HEK293 (cell line): ENCODE measurements around the gene SLC5A12.

Experiments used
- ZNF138 ChIP-seq: fragments of 450-650 bp; formaldehyde crosslinking; IDR thresholded peaks from 2 replicates; pipeline ENCODE4 v1.5.1; 2016; ENCODE audit warnings: missing biosample characterization, missing genetic modification characterization, borderline replicate concordance
- ZNF629 ChIP-seq: fragments of 450-650 bp; formaldehyde crosslinking; IDR thresholded peaks from 2 replicates; pipeline ENCODE4 v1.5.1; 2017; ENCODE audit warnings: missing biosample characterization, missing genetic modification characterization

DNA sequence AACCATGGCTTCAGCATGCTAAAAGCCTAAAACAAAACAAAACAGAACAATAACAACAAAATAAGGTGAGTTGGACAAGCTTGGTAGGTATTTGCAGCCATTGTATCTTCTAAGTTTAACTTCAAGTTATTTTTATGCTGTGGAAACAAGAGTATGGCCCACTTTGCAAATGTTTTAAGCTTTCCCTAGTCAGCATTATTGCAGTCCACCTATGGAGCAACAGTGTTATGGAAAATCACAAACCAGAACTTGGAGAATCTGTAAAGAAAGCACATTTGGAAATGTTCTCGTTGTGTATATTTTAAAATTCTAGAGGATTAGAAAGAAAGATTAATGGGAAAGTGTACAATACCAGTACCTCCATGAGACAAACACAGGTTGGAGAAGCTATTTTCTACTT, 7.4 kb upstream of the SLC5A12 start:
- no peak for TF ChIP-seq ZNF629
- TF ChIP-seq ZNF138 (tag by site-specific recombination) = no peak
